Lung (tissue), 12 donors: ENCODE results near the gene CDH23. TPM values are rescaled to one million over a fixed set of nuclear protein-coding genes. Genes with fewer than 3 reads are reported as not detected.

ENCODE experiments used
- ATAC-seq: fragments of 200-7000 bp; cut with Tn5 transposase; one replicate; pipeline ENCODE4 v1.9.1; 2020; ENCODE audit warnings: moderate number of reproducible peaks; ENCODE audit not compliant: insufficient read depth, low FRiP score
- DNase-seq, 3 donors: peaks; one replicate each; pipeline ENCODE4 v3.0.0-alpha.2; 2013 to 2017
- H3K27ac ChIP-seq, 2 donors: one replicate each; pipeline ENCODE4 v1.5.1; 2013; ENCODE audit warnings: mild to moderate bottlenecking in 2 of 2, moderate library complexity in 2 of 2, control low read depth in 1 of 2, inconsistent platforms in 1 of 2, low read depth in 1 of 2, low read length in 1 of 2
- H3K27me3 ChIP-seq, 3 donors: one replicate each; pipeline ENCODE4 v1.5.1; 2013; ENCODE audit warnings: low read length in 2 of 3; ENCODE audit not compliant: control insufficient read depth in 3 of 3, insufficient read depth in 3 of 3
- H3K36me3 ChIP-seq, 4 donors: one replicate each; pipeline ENCODE4 v1.5.1; 2013; ENCODE audit warnings: low read length in 4 of 4, mild to moderate bottlenecking in 1 of 4, moderate library complexity in 1 of 4; ENCODE audit not compliant: control insufficient read depth in 4 of 4, insufficient read depth in 4 of 4
- H3K4me1 ChIP-seq, 5 donors: one replicate each; pipeline ENCODE4 v1.5.1; 2013; ENCODE audit warnings: low read length in 5 of 5, mild to moderate bottlenecking in 2 of 5, moderate library complexity in 1 of 5; ENCODE audit not compliant: control insufficient read depth in 5 of 5, insufficient read depth in 5 of 5
- H3K4me3 ChIP-seq: one replicate; pipeline ENCODE4 v1.5.1; 2013; ENCODE audit warnings: mild to moderate bottlenecking, control low read depth, moderate library complexity
- H3K9ac ChIP-seq, 2 donors: one replicate each; pipeline ENCODE4 v1.5.1; 2013; ENCODE audit warnings: low read length in 2 of 2, control low read depth in 1 of 2; ENCODE audit not compliant: insufficient read depth in 1 of 2
- H3K9me3 ChIP-seq, 4 donors: one replicate each; pipeline ENCODE4 v1.5.1; 2013; ENCODE audit warnings: low read length in 3 of 4, mild to moderate bottlenecking in 1 of 4, moderate library complexity in 1 of 4; ENCODE audit not compliant: control insufficient read depth in 4 of 4, insufficient read depth in 3 of 4
- WGBS, 2 donors: extraction: QIAGEN DNeasy Blood & Tissue Kit; methylation state at CpG; one replicate each; pipeline ENCODE4 v1.1.7; 2013; 5-methylcytosine and 5-hydroxymethylcytosine counted together
- polyA plus RNA-seq, 2 donors: library from polyadenylated mRNA; stranded (reverse); fragments of 200-250 nt; gene quantifications; one replicate each; pipeline ENCODE4 v1.2.1, GENCODE V29; 2013
- total RNA-seq, 2 donors: library from RNA; depleted of rRNA in 1 of 2; stranded (reverse); fragments of >200 nt in 1 of 2; gene quantifications; one replicate each; pipeline ENCODE4 v1.2.1, GENCODE V29; 2014 to 2021
- TF ChIP-seq, protein P1 (sequence below): IDR thresholded peaks from 2 replicates; pipeline ENCODE4 v1.5.1; 2012; ENCODE audit warnings: mild to moderate bottlenecking; ENCODE audit errors: control extremely low read depth, extremely low read depth
- donor health status: control.
- donor health status: control.
- donor health status: Bipolar disorder and iron deficiency.
- donor health status: healthy.
- donor health status: DM: yes; HTN: yes; CAD: no.

CDH23 gene
- total and polyA plus RNA-seq, 4 donors: 4.5 to 29.5 (median 6.0) TPM

DNA sequence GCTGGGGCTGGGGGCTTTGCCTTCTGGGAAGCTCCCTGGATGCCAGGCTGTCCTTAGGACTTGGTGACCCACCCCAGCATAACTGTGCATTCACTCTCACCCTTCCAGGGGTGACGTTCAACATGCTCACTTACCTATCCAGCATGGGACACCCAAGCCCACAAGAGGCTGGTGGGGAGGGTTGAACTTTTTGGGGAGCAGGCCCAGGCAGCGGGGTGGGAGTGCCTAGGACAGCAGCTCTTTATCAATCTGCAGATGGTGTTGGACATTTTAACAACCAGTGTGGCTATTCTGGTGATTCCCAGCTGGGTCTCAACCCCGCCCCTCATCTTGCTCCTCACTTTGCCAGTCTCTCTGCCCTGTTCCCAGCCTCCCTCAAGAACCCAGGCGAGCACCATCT, 86.4 kb downstream of the CDH23 start:
- DNase-seq (no peak), ATAC-seq (no peak)
- Histone ChIP-seq H3K9me3 (no peaks in the 10 kb centered on the region), H3K4me1 (no peaks in the 10 kb centered on the region), H3K27ac (no peak overlapping the region), H3K36me3 (no peaks in the 10 kb centered on the region), H3K9ac (no peak overlapping the region), H3K4me3 (no peak overlapping the region), H3K27me3 (no peaks in the 10 kb centered on the region)
- TF ChIP-seq, protein P1, sequence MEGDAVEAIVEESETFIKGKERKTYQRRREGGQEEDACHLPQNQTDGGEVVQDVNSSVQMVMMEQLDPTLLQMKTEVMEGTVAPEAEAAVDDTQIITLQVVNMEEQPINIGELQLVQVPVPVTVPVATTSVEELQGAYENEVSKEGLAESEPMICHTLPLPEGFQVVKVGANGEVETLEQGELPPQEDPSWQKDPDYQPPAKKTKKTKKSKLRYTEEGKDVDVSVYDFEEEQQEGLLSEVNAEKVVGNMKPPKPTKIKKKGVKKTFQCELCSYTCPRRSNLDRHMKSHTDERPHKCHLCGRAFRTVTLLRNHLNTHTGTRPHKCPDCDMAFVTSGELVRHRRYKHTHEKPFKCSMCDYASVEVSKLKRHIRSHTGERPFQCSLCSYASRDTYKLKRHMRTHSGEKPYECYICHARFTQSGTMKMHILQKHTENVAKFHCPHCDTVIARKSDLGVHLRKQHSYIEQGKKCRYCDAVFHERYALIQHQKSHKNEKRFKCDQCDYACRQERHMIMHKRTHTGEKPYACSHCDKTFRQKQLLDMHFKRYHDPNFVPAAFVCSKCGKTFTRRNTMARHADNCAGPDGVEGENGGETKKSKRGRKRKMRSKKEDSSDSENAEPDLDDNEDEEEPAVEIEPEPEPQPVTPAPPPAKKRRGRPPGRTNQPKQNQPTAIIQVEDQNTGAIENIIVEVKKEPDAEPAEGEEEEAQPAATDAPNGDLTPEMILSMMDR: no peak
- WGBS, 2 donors: 86 to 90% methylated on average over 4 of the region's 4 CpGs

DNA sequence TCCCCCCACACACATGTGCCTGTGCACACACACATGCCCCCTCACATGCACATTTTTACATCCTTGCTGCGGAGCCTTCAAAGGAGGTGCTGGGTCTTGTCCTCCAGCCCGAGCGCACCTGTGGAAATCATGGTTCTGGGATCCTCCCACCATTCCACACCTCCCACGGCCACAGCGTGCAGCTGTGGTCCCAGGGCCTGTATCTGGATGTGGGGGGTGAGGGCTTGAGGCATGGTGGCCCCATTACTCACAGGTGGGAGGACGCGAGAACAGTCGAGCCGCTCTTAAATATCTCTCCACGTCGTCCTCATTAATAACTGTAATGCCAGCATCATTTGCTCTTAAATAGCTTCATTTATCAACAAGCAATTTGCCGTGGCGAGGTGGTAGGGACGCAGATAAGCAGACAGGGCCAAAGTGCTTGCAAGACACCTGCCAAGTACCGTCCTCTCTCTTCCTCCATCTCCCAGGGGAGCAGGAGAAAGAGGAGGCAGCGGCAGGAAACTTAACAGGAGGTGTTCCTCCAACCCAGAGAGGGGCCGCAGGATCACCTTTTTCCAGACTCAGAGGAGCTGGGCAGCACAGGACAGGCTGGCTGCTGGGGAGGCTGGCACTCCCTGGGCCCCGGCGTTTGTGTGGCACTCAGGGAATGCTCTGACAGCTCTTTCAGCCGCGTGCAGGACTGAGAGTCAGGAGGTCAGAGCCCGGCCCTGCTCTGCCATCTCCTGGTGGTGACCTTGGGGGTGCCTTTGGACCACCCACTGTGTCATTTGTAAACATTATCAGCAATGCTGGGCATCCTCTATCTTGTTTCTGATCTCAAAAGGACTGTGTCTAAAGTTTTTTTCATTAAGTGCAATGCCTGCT, 87.4 kb downstream of the CDH23 start:
- no peak overlapping the region for H3K4me3 ChIP-seq
- no peaks in the 10 kb centered on the region for H3K27me3 ChIP-seq
- TF ChIP-seq, protein P1: no peak
- no peaks in the 10 kb centered on the region for H3K36me3 ChIP-seq
- no peaks in the 10 kb centered on the region for H3K9me3 ChIP-seq
- H3K27ac ChIP-seq: no peak overlapping the region
- no peak overlapping the region for H3K9ac ChIP-seq
- H3K4me1 ChIP-seq: no peaks in the 10 kb centered on the region
- DNase-seq (no peak), ATAC-seq (no peak)
- 68 to 81% methylated on average over 22 of the region's 22 CpGs for WGBS, 2 donors

DNA sequence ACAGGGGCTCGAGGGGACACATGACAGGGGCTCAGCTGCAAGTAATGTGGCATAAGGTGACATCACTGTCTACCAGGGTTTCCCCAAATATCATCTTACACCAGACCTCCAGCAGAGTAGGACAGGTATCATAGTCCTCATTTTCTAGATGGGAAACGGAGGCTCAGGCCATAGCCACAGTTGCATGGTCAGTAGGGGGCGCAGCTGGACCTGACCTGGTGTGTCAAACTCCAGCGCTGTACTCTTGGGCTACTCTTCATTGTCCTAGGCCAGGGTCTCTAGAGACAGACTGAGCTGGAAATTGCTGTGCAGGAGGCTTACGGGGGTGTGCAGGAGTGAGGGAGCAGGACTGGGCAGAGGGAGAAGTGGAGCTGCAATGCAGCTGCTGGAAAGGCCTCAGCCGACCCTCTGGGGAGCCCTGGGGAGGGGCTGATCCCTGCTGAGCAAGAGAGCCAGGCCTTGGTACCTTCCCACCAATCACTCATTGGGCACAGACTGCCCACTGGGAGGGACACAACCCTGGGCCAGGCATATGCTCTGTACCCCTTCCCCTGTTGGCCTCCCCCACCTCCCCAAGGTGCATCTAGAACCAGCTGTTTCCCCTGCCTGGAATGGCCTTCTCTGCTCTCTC, 89.9 kb downstream of the CDH23 start:
- 62 to 70% methylated on average over 6 of the region's 6 CpGs for whole genome bisulfite sequencing, 2 donors
- no peak overlapping the region for H3K27ac ChIP-seq
- H3K4me3 ChIP-seq: no peak overlapping the region
- TF ChIP-seq, protein P1: no peak
- ATAC-seq (no peak), DNase-seq (peak; percentile 36 to 57 (median 56))
- H3K9me3 ChIP-seq: no peaks in the 10 kb centered on the region
- H3K36me3 ChIP-seq: no peaks in the 10 kb centered on the region
- H3K9ac ChIP-seq: no peak overlapping the region
- no peaks in the 10 kb centered on the region for H3K4me1 ChIP-seq
- H3K27me3 ChIP-seq: no peaks in the 10 kb centered on the region
